Bronchial epithelial cell (primary cell): ENCODE data around the gene UVRAG. TPM values are rescaled to one million over a fixed set of nuclear protein-coding genes. Genes with fewer than 3 reads are reported as not detected.
A peak's percentile ranks its signal among the peaks of the same experiment; 100 is the strongest.

ENCODE experiments used
- DNase-seq: peaks from one replicate; pipeline ENCODE4 v3.0.0-alpha.2; 2010; ENCODE audit warnings: low read depth
- FAIRE-seq: peaks from 2 replicates; lab custom pipeline; 2011; peaks lifted over from hg19 to GRCh38; lab: Jason Lieb, UNC
- H3K27me3 ChIP-seq: 2 replicates; pipeline ENCODE4 v1.5.1; 2011; ENCODE audit warnings: low read length; ENCODE audit not compliant: control insufficient read depth, insufficient read depth
- H3K36me3 ChIP-seq: 2 replicates; pipeline ENCODE4 v1.5.1; 2011; ENCODE audit warnings: low read length; ENCODE audit not compliant: control insufficient read depth, insufficient read depth
- H3K4me3 ChIP-seq: 2 replicates; pipeline ENCODE4 v1.5.1; 2011; ENCODE audit warnings: mild to moderate bottlenecking, low read depth, low read length, control low read depth
- CTCF ChIP-seq: IDR thresholded peaks from 2 replicates; pipeline ENCODE4 v1.5.1; 2011; ENCODE audit warnings: mild to moderate bottlenecking, moderate library complexity, low read length, control low read depth, inconsistent platforms; ENCODE audit not compliant: insufficient read depth, severe bottlenecking
- total RNA-seq: library from RNA; depleted of rRNA; stranded (reverse); fragments of >200 nt; gene quantifications from 2 replicates; pipeline ENCODE4 v1.2.1, GENCODE V29; 2014

Gene UVRAG
- total RNA-seq, 1 donor from 2014 or later, result 11.1 TPM

- DNase-seq, result peak; percentile 11
- H3K4me3 ChIP-seq, result no peak overlapping the region
- H3K36me3 ChIP-seq, result no peaks in the 10 kb centered on the region
- TF ChIP-seq CTCF, result no peak
- H3K27me3 ChIP-seq, result no peaks in the 10 kb centered on the region
- FAIRE-seq, result no peak
Observed at GRCh38 chr11:75826461-75827230, 11.6 kb downstream of the UVRAG start.

GRCh38 chr11:75827562-75827961 lies 12.6 kb downstream of the UVRAG start:
- DNase-seq, result no peak
- no peak for TF ChIP-seq CTCF
- no peak for FAIRE-seq

GRCh38 chr11:75831915-75832502 lies 17.0 kb downstream of the UVRAG start:
- no peak overlapping the region for H3K4me3 ChIP-seq
- no peak for DNase-seq
- no peaks in the 10 kb centered on the region for H3K27me3 ChIP-seq
- no peak for FAIRE-seq
- H3K36me3 ChIP-seq, result no peaks in the 10 kb centered on the region
- TF ChIP-seq CTCF, result no peak

More at GRCh38 chr11:75827562-75827961, 12.6 kb downstream of the UVRAG start:
- H3K4me3 ChIP-seq, result no peak overlapping the region
- H3K36me3 ChIP-seq, result no peaks in the 10 kb centered on the region
- no peaks in the 10 kb centered on the region for H3K27me3 ChIP-seq

- H3K27me3 ChIP-seq, result no peaks in the 10 kb centered on the region
- no peak for DNase-seq
- H3K4me3 ChIP-seq, result no peak overlapping the region
- TF ChIP-seq CTCF, result no peak
- H3K36me3 ChIP-seq, result no peaks in the 10 kb centered on the region
- FAIRE-seq, result no peak
Observed at GRCh38 chr11:75834728-75835127, 19.7 kb downstream of the UVRAG start.

GRCh38 chr11:75836417-75836816 lies 21.4 kb downstream of the UVRAG start:
- no peak for FAIRE-seq
- H3K4me3 ChIP-seq, result no peak overlapping the region
- no peaks in the 10 kb centered on the region for H3K36me3 ChIP-seq
- no peak for TF ChIP-seq CTCF
- no peak for DNase-seq
- no peaks in the 10 kb centered on the region for H3K27me3 ChIP-seq
